Activated CD8-positive, alpha-beta memory T cell treated with anti-CD3 and anti-CD28 coated beads, Interleukin-2, amount 50 U/mL, for 4 hours (primary cell): ENCODE data around the gene SLC38A8.
A peak's percentile ranks its signal among the peaks of the same experiment; 100 is the strongest.

ENCODE experiments used
- DNase-seq: peaks from one replicate; pipeline ENCODE4 v3.0.0-alpha.2; 2020

The SLC38A8 gene

DNA sequence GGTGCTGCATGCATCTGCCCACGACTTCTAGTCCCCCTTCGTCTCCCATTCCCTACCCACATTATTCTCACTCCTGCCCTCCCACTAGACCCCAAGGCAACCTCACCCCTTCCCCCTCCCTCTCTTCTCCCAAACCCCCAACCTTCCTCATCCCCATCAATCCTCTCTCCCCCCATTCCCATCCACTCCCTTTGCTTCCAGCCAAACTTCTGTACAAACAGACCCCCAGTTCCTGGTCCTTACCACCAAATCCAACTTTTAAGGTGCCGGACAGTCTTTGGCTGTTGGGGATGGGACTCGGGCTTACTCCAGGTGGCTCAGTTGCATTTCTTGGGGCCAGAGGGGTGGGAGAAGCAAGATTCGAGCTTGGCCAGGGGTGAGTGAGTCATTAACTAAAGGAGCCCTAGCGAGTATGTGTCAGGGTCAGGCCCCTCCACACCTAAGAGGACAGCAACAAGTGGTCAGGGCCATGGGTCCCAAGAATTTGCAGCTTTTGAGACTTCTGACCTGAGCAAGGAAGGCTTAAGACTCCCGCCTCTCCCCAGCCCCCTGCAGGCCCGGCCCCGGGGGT, at the start of gene SLC38A8:
Gene SLC38A8 (minus strand): TSS at position 488 of the 571 bp plus-strand sequence. CDS start 638 bp downstream, outside the sequence.
- no peak for DNase-seq

DNA sequence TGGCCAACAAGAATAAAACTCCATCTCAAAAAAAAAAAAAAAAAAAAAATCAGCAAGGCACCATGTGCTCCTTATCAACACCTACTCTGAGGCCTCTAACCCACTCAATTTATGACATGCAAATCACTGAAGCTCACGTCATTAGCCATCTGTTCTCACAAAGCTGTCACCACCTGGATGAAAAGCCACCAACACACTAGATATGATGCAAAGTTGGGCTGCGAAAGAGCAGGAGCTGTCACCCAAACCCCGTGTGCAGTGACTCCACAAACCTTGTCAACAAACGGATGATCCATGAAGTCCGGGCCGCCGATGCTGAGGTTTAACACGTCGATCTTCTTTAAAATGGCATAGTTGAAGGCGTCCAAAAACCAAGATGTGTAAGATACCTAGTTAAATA, 48.9 kb upstream of the SLC38A8 start:
- no peak for DNase-seq

DNA sequence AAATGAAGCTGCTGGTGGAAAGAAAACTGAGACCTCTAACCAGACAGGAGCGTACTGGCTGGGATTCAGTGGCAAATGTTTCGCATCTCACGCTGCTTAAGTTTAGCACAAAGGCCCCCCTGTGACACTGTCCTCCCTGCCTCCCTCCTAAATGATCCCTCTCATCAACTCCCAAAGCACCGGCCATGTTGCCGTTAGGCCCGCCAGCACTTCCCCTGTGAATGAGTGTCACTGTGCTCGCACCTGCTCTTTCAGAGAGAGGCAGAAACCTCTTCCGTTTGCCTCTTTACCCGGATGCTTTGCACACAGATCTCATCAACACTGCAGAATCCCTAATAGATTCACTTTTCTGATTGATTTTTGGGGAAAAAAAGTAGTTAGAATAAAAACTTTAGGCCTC, 47.6 kb upstream of the SLC38A8 start:
- DNase-seq, result no peak

DNA sequence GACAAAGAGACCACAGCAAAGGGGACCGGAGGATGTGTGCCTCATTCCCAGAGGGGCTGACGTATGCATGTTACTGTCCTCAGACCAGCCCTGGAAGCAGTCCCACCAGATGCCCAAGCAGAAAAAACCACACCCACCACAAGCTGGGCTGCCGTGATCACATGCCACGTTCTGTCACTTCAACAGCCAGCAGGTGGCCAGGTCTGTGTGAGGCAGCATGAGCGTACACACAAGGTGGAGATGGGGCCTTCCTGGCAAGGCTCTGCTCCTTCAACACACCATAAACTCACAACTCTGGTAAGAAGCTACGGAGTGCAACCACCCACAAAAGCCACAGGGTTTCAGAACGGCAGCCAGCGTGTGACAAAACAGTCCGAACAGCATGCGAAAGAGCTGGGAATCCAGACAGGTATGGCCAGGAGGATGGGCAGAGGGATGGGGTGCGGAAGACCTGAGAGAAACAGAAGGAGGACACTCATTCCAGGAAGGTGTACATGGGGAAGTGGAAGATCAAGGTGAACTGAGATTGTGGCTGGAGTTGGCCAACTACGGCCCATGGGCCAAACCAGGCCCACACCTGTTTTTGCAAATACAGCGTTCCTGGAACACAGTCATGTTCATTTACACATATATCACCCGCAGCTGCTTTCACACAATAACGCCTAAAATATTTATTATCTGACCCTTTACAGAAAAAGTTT, 46.2 kb upstream of the SLC38A8 start:
- peak; percentile 42 for DNase-seq

DNA sequence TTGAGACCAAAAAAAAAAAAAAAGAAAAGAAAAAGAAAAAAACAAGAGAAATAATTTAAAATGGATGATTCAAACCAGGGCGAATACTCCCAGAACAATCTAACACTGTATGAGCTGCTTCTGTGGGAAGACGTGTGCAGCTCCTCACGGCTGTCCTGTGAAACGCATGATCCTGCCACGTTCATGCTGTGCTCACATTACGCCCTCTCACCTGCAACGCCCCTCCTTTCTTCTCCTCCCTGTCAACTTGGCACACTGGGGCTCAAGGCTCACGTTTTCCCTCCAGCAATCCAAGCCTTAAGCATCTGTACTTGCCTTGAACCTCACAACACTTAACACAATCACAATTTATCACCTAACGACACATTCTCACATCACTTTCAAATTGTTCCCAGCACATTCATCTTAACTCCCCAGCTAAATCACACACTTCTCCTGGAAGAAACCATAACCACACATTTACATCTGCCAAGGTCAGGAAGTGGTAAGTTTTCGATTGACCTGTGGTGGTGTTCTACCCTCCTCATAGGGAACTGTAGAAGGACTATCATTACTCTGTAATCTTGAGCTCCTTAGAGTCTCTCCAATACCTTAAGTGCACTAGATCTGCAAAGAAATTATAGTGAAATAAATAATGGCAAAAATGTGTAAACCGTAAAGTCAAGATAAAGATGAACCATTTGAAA, 45.0 kb upstream of the SLC38A8 start:
- DNase-seq, result no peak

DNA sequence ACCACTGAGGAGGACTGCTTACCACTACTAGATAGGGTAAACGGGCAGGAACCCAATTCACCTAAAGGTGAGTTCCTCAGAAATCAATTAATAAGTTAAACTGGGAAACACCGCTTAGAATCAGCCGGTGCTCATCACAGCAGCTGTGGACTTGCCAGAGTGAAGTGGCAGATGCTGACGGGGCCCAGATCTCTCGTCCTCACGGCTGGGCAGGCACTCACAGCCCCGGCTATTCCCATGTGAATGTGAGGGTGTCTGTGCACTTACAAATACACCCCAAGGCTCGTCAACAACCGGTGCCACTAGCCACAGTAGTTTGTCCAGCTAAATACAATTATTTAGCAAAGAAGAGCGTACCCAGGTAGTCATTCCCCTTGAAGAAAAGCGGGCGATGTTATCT, 44.4 kb upstream of the SLC38A8 start:
- DNase-seq, result no peak

DNA sequence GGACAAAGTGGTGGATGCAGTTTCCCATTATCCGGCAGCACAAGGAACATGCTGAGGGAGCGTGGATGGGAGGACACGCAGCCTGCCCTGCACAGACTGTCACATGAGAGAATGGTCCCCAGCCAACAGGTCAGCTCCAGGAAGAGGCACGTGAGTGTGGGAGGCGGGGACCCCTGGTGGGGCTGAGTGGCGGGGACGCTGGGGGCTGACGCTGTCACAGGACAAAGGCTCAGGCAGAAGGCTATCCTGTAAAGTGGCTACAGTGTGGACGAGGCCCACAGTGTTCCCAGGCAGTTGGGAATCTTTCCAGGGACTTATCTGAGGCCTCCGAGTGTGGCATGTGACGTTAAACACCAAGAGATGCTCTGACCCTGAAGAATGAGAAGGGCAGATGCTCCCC, 43.7 kb upstream of the SLC38A8 start:
- DNase-seq, result no peak

DNA sequence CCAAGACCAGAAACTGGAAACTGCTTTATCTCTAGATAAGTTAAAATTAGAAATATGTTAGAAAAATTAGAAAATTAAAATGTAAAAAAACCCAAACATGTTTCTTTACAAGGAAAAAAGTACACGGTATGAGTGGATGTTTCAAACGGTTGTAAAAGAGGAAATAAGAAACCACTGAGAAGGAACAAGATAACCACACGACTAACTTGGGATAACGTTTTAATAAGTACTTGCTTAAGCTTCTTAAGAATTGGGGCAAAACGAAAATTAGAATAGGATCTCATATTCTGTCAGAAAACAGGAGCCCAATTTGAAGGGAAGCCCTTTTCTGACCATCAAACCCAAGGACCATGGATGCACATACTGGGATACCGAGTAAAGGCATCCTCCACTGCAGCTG, 43.2 kb upstream of the SLC38A8 start:
- DNase-seq, result no peak

DNA sequence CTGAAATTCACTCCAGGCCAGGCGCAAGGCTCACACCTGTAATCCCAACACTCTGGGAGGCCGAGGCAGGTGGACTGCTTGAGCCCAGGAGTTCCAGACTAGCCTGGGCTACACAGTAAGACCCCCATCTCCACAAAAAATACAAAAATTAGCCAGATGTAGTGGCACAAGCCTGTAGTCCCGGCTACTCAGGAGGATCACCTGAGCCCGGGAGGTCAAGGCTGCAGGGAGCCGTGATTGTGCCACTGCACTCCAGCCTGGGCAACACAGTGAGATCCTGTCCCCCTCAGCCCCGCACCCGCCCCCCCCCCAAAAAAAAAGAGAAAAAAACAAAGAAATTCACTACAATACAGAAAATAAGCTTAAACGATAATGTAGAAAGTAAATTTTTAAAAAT, 42.7 kb upstream of the SLC38A8 start:
- no peak for DNase-seq

DNA sequence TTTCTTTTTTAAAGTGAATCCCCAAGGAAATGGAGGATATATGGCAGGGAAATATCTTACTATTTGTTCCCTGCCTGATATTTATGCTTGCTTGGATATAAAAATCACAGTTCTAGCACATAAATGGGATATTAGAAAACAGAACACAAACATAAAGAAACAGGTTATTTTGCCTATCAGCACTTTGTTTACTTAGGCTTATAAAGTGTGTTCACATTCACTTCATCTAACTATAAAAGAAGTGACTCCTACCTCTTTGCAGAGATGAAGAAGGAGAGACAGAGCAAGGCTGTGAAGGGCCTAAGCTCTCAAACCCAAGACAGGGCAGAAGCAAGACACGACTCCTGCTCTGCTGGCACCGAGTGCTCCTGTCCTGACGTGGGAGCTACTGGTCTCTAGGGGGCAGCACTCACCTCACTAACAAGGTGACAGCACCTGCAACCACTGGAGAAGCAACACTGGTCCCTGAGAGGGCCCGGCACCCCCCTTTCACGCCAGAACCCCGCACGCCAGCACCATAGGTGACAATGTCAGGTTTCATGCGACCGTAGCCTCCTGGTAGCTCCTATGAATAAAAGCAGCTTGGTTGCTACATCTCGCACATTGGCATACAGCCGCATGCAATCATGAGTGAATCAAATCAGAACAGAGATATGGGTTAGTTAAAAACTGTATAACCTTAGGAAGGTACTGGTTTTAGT, 42.1 kb upstream of the SLC38A8 start:
- peak; percentile 66 for DNase-seq

DNA sequence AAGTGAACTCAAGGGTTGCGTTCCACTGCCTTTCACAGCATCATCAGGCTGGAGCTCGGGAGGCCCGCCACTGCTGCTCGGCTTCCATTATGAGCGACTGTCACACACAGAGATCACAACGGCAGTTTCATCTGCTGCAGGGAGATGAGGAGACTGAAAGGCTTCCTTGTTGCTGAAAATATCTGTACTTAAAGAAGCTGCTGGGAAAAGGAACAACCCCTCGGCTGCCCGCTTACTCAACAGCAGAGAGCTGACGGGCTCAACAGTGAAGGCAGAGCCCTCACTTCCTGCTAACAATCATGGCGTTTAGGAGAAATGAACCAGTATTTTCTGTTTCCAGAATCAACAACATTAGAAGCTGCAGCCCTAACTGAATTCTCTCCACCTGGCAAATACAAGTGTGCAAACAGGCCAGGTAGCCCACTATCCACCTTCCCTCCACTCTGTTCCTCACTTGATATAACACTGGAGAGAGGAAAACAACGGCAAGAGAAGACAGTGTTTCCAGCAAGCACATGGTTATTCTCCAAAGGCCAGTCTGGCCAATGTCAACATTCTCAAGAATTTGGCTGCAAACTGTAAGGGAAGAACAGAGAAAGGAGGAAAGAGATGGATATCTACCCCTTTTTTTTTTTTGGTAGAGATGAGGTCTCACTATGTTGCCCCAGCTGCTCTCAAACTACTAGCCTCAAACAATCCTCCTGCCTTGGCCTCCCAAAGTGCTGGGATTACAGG, 40.4 kb upstream of the SLC38A8 start:
- no peak for DNase-seq

DNA sequence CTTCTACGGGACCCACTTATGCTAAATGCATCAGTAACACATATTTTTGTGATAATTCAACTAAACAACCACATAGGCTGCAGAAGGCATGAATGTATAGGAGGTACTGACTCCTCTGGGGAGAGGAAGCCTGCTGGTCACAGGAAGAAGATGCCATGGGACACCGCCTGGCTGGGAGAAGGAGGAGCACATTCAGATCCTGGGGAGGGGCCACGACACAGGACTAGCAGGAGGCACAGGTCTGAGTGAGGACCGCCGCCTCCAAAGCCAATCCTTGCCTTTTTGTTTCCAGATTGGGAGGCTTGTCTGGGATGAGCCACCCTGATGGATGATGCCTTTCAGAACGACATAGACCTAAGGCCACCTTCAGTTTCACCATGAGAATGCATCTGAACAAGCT, 39.5 kb upstream of the SLC38A8 start:
- no peak for DNase-seq

DNA sequence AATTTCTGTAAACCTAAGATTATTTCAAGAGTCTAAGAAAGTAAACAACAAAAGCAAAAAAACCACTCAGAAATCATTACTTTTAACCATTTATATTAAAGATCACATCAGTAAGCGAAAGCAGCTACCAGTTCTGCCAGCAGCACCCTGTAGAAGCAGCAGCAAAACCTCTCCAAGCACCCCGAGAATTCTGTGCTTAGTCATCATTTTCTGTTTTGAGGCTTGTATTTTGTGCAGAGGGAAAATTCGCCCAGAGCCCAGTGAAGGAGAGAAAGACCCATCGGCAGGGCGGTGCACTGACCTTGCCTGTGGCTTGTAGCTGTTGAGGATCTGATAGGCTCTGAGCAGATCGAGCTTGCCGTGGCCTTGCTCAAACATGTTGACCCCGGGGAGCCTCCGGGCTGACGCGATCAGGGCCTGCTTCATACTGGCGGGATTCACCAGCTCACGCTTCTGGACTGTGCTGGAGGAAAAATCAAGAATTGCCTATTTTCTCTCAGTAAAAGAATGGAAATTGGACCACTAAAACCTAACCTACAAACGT, 38.9 kb upstream of the SLC38A8 start:
- no peak for DNase-seq

DNA sequence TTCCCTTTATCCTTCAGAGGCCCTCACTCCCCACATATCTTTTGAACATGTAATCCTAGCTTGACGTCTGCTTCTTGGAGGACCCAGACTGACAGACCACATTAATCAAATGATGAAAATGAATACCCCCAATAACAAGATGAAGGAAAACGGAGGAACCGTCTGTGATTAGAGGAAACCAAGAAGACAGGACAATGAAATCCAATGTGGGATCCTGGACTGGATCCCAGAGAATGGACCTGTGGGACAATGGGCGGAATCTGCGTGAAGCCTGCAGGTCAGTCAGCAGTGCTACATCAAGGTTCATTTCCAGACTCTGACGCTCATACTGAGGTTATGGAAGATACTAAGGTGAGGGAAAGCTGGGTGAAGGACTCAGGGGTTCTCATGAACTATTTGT, 38.2 kb upstream of the SLC38A8 start:
- DNase-seq, result no peak

DNA sequence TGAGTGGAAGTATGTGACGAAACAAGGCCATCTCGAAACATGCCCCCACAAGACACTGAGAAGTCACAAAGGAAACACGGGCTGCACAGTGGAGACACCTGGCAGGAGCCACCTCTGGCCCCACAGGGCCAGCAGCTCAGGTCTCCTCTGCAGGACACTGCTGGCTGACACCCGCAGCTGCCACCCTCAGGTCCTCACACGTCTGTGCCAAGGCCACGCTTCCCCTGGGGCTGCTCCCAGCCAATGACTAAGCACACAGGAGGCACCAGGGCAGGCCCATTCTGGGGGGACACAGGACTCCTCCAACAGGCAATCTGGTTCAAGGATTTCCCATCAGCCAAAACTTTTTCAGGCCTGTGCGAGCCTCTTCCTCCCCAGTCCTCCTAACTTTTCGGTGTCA, 37.8 kb upstream of the SLC38A8 start:
- no peak for DNase-seq

DNA sequence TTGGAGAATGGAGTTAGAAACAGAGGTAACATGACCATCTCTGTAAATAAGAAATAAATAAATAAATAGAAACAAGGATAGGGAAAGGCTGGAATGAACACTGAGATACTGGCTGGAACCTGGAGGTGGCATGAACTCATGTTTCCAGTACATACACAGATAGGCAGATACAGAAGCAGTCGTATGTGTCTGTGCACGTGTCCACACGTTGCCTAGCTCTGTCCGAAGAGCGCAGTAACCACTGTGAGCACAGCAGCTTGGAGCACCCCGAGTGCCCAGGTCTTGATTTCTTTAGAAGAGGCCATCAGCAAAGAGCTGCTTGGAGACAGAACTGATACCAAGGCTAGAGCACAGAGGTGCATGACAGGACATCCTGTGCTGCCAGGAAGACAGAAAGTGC, 37.1 kb upstream of the SLC38A8 start:
- DNase-seq, result no peak

DNA sequence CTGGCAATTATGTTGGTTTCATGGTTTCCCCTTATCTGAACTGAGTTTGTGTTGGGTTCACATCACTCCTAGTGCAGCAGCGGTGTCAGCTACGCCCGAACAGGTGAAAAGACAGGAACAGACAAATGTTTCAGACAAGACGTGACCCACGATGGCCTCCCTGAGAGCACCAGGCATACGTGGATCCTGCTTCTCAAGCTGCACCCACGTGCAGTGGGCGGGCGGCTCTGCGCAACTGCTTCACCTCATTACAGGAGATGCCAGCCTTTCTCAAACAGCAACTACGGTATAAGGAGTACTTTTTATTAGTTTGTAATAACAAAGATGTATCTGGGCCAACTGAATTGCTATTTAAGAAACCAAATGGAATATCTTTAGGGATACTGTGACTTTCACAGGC, 32.8 kb upstream of the SLC38A8 start:
- no peak for DNase-seq

DNA sequence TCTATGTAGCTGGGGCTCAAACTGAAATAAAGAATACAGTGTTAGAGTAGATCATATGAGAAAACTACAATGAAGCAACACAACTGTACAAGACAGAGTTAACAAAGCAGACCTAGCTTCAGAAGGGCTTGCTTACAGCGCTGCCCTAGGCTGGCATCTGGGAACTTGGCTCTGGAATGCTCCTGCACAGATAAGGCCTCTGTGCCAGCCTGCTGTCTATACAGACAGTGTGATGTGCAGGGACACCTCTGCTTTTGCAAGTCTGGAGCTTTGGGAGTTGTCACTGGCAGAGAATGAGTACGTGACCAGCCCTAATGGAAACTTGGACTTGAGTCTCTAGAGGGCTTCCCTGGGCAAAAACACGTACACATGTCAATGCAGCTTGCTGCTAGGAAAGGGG, 32.1 kb upstream of the SLC38A8 start:
- DNase-seq, result no peak

DNA sequence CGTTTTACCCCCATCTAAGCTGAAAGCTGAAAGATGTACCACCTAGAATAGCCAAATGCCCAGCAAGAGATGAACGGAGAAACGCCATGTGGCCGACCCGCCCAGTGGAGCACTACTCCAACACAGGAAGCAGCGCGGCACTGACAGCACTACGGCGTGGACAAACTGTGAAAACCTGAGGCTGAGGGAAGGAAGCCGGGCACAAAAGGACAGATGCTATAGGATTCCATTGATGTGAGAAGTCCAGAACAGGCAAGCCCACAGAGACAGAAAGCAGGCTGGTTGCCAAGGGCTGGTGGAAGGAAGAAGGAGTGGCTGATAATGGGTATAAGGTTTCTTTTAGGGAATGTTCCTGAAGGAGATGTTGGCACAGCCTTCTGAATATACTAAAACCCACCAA, 29.4 kb upstream of the SLC38A8 start:
- no peak for DNase-seq

DNA sequence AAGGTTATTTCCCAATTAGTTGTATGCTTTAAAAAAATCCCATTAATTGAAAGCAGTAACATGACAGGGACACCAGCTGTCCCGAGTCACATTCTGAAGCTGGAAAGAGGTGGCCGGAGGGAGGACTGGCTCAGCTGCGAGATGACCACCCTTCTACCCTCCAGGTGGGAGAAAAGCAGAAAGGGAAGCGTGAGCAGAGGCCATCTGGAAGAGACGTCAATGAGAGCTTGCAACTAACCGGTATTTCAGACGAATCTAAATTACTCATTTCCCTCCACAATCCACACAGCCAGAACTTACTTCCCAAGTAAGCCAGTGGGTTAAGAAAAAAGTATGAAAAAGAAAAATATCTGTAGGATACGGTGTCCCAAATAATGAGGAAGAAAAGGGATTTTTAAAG, 28.5 kb upstream of the SLC38A8 start:
- DNase-seq, result no peak

DNA sequence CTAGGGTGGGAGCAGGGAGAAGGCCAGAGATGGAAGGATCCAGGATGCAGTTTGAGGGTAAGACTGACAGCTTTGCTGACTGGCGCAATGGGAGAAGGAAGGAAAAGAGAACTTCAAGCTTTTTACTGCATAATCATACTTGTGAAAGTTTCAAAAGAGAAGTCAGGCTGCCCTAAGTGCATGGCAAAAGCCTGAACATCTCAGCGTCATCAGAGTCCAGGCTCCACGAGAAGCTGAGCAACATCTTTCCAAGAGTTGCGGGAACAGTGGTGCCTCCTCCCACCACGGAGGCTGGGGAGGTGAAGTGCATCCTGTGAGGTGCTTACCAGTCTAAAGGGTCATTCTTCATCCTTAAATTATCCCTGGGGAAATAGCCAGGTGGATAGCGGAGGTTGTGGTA, 26.9 kb upstream of the SLC38A8 start:
- DNase-seq, result no peak

DNA sequence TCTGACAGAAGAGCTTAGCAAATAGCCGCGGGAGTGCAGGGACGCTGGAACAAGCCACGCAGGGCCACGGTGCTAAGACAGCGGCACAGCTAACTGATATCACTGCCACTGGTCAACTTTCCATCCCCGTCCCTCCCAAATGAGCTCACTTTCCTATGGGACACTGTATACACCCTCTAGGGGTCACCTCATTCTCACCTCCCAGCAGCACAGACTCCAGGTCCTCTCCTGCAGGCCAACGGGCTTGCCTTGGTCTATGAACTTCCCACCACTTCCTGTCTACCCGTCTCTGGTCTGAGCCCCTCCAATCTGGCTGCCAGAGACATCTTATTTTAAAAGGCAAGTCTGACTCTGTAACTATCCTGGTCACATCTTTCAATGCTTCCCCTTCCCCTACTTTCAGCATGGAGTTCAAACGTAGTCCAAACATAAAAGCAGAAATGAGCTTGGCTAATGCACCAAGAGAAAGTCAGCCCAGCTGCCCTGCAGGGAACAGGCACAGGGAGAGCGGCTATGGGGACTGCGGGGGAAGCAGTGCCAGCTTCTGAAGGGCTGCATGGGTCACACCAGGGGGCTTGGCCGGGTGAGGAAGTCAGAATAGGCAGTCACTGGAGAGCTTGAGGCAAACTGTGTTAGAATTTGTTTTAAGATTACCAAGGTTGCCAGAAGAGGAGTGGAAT, 26.3 kb upstream of the SLC38A8 start:
- DNase-seq, result no peak
